ENCODE measurements around the gene SERPINA12. TPM values are rescaled to one million over a fixed set of nuclear protein-coding genes. Genes with fewer than 3 reads are reported as not detected.

The SERPINA12 gene
- total and polyA plus RNA-seq, 2 of the 13 experiments (the other 11 are each of a cell fraction or from before 2014, with no cell fraction given), result 0.08 TPM; not detected in 1

DNA sequence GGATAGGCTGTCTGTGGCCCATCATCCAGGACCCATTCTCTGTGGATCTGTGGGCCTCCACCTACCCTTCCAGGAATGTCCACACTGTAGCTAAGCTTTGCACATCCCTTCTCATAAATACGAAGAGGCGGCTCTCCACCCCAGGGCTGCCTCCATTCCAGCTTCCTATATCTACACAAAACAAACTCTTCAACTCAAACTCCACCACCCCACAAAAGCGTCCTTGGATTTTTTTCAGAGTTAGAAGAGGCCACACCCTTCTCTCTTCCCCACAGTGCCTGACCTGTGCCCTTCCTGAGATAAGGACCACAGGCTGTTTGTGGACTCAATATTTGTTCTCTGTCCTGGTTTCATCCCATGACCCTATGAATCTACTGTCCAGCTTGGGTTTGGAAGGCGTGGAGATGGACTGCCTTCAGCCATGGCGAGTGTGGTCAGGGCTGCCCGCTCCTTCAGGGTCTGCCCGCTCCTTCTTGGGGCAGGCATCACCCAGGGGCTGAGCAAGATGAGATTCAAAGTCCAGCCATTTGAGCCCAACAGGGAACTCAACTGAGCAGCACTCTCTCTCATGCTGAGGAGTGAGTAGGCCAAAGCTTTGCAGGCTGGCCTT is 13.0 kb upstream of the SERPINA12 start (continued):
- TF ChIP-seq, protein P1, sequence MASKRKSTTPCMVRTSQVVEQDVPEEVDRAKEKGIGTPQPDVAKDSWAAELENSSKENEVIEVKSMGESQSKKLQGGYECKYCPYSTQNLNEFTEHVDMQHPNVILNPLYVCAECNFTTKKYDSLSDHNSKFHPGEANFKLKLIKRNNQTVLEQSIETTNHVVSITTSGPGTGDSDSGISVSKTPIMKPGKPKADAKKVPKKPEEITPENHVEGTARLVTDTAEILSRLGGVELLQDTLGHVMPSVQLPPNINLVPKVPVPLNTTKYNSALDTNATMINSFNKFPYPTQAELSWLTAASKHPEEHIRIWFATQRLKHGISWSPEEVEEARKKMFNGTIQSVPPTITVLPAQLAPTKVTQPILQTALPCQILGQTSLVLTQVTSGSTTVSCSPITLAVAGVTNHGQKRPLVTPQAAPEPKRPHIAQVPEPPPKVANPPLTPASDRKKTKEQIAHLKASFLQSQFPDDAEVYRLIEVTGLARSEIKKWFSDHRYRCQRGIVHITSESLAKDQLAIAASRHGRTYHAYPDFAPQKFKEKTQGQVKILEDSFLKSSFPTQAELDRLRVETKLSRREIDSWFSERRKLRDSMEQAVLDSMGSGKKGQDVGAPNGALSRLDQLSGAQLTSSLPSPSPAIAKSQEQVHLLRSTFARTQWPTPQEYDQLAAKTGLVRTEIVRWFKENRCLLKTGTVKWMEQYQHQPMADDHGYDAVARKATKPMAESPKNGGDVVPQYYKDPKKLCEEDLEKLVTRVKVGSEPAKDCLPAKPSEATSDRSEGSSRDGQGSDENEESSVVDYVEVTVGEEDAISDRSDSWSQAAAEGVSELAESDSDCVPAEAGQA (IDR thresholded peaks at IDR 0.05; ENCODE audit: low read depth), result 0 out of 2 replicates have a peak, but pooled peaks have one; percentile 28
- TF ChIP-seq, protein P1 (CRISPR knock-in tag; IDR thresholded peaks at IDR 0.05; ENCODE audit: borderline replicate concordance), result no peak
- no peak for TF ChIP-seq GABPB1 (CRISPR knock-in tag; IDR thresholded peaks at IDR 0.05)
- peak; percentile 79; the same call in 1 of the 2 replicates for TF ChIP-seq ZNF766 (CRISPR knock-in tag; IDR thresholded peaks at IDR 0.05; ENCODE audit: borderline replicate concordance)
- TF ChIP-seq, protein P2, sequence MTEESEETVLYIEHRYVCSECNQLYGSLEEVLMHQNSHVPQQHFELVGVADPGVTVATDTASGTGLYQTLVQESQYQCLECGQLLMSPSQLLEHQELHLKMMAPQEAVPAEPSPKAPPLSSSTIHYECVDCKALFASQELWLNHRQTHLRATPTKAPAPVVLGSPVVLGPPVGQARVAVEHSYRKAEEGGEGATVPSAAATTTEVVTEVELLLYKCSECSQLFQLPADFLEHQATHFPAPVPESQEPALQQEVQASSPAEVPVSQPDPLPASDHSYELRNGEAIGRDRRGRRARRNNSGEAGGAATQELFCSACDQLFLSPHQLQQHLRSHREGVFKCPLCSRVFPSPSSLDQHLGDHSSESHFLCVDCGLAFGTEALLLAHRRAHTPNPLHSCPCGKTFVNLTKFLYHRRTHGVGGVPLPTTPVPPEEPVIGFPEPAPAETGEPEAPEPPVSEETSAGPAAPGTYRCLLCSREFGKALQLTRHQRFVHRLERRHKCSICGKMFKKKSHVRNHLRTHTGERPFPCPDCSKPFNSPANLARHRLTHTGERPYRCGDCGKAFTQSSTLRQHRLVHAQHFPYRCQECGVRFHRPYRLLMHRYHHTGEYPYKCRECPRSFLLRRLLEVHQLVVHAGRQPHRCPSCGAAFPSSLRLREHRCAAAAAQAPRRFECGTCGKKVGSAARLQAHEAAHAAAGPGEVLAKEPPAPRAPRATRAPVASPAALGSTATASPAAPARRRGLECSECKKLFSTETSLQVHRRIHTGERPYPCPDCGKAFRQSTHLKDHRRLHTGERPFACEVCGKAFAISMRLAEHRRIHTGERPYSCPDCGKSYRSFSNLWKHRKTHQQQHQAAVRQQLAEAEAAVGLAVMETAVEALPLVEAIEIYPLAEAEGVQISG (CRISPR knock-in tag; IDR thresholded peaks at IDR 0.05), result peak; percentile 66
- TF ChIP-seq CREB1 (IDR thresholded peaks at IDR 0.05), result no peak
- TF ChIP-seq CREB1 (CRISPR knock-in tag; IDR thresholded peaks at IDR 0.05), result 0 out of 2 replicates have a peak, but pooled peaks have one; percentile 29
- TF ChIP-seq ZNF256 (CRISPR knock-in tag; conservative IDR thresholded peaks at IDR 0.05), result 0 out of 2 replicates have a peak, but pooled peaks have one; percentile 52
- TF ChIP-seq, protein P3, sequence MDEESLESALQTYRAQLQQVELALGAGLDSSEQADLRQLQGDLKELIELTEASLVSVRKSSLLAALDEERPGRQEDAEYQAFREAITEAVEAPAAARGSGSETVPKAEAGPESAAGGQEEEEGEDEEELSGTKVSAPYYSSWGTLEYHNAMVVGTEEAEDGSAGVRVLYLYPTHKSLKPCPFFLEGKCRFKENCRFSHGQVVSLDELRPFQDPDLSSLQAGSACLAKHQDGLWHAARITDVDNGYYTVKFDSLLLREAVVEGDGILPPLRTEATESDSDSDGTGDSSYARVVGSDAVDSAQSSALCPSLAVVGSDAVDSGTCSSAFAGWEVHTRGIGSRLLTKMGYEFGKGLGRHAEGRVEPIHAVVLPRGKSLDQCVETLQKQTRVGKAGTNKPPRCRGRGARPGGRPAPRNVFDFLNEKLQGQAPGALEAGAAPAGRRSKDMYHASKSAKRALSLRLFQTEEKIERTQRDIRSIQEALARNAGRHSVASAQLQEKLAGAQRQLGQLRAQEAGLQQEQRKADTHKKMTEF (CRISPR knock-in tag; IDR thresholded peaks at IDR 0.05), result peak; percentile 59; the same call in 1 of the 2 replicates
- no peak for TF ChIP-seq ASH2L (IDR thresholded peaks at IDR 0.05; ENCODE audit: insufficient read length, low read depth, low read length)
- TF ChIP-seq MAFF (IDR thresholded peaks at IDR 0.05; ENCODE audit: low read depth, low read length), result no peak
- peak; percentile 98 for TF ChIP-seq ZNF644 (CRISPR knock-in tag; IDR thresholded peaks at IDR 0.05; ENCODE audit: low read depth)
- TF ChIP-seq, protein P4, sequence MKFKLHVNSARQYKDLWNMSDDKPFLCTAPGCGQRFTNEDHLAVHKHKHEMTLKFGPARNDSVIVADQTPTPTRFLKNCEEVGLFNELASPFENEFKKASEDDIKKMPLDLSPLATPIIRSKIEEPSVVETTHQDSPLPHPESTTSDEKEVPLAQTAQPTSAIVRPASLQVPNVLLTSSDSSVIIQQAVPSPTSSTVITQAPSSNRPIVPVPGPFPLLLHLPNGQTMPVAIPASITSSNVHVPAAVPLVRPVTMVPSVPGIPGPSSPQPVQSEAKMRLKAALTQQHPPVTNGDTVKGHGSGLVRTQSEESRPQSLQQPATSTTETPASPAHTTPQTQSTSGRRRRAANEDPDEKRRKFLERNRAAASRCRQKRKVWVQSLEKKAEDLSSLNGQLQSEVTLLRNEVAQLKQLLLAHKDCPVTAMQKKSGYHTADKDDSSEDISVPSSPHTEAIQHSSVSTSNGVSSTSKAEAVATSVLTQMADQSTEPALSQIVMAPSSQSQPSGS (CRISPR knock-in tag; IDR thresholded peaks at IDR 0.05), result no peak
- no peak for TF ChIP-seq TOPORS (CRISPR knock-in tag; IDR thresholded peaks at IDR 0.05)
- TF ChIP-seq SMAD3 (CRISPR knock-in tag; IDR thresholded peaks at IDR 0.05), result no peak
- no peak for TF ChIP-seq ATF7-NPFF (CRISPR knock-in tag; IDR thresholded peaks at IDR 0.05; ENCODE audit: low read depth)
- TF ChIP-seq, protein P5, sequence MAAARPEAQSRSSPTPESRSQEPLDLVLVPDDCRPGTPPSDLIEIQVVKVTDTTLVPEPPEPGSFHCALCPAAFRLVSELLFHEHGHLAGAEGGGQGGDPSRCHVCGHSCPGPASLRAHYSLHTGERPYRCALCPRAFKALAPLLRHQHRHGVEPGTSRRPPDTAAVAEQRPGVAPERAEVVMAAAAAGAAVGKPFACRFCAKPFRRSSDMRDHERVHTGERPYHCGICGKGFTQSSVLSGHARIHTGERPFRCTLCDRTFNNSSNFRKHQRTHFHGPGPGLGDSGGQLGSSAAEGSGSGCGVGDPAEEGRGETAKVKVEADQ (CRISPR knock-in tag; IDR thresholded peaks at IDR 0.05; ENCODE audit: borderline replicate concordance), result no peak
- TF ChIP-seq ZFP1 (CRISPR knock-in tag; IDR thresholded peaks at IDR 0.05), result peak; percentile 68; the same call in 1 of the 2 replicates

All from HepG2 (cell line).